GM19023 (cell line): ENCODE measurements around the gene CST4.
A peak's percentile ranks its signal among the peaks of the same experiment; 100 is the strongest.
"Not testable (repeated sequence)": the region's sequence is repeated elsewhere in the genome, so short reads cannot be mapped to it uniquely, and the experiment has no call there.

Experiments used
- ATAC-seq: cut with Tn5 transposase; IDR thresholded peaks from one replicate; pipeline ENCODE4 v1.9.1; 2021; ENCODE audit warnings: mild to moderate bottlenecking, moderate library complexity; ENCODE audit not compliant: unreplicated experiment

The CST4 gene

GRCh38 chr20:23690581-23690980 is 1.7 kb upstream of the CST4 start:
- no peak for ATAC-seq

- no peak for ATAC-seq
Measured at GRCh38 chr20:23689399-23689690, 507 bp upstream of the CST4 start.

GRCh38 chr20:23687986-23688385 is 852 bp downstream of the CST4 start:
- no peak for ATAC-seq

GRCh38 chr20:23686046-23686750 is 2.6 kb downstream of the CST4 start:
- ATAC-seq: no peak

GRCh38 chr20:23685529-23685896 is 3.3 kb downstream of the CST4 start:
- not testable (repeated sequence) for ATAC-seq

GRCh38 chr20:23684261-23684660 is 4.6 kb downstream of the CST4 start:
- ATAC-seq: no peak

GRCh38 chr20:23683807-23684206 is 5.0 kb downstream of the CST4 start:
- ATAC-seq: no peak

- ATAC-seq: no peak
Measured at GRCh38 chr20:23683281-23683680, 5.6 kb downstream of the CST4 start.

- no peak for ATAC-seq
Measured at GRCh38 chr20:23680146-23680545, 8.7 kb downstream of the CST4 start.

GRCh38 chr20:23679133-23680092 is 9.4 kb downstream of the CST4 start:
- no peak for ATAC-seq

- ATAC-seq: no peak
Measured at GRCh38 chr20:23673209-23673608, 15.6 kb downstream of the CST4 start.

- no peak for ATAC-seq
Measured at GRCh38 chr20:23672158-23672557, 16.7 kb downstream of the CST4 start.

GRCh38 chr20:23671479-23671878 is 17.4 kb downstream of the CST4 start:
- ATAC-seq: no peak

- ATAC-seq: no peak
Measured at GRCh38 chr20:23670361-23670760, 18.5 kb downstream of the CST4 start.

GRCh38 chr20:23669866-23670265 is 19.0 kb downstream of the CST4 start:
- no peak for ATAC-seq

- ATAC-seq: no peak
Measured at GRCh38 chr20:23669327-23669726, 19.5 kb downstream of the CST4 start.

GRCh38 chr20:23668477-23668951 is 20.3 kb downstream of the CST4 start:
- peak; percentile 78 for ATAC-seq

GRCh38 chr20:23667666-23668065 is 21.2 kb downstream of the CST4 start:
- no peak for ATAC-seq

- ATAC-seq: no peak
Measured at GRCh38 chr20:23666698-23667097, 22.1 kb downstream of the CST4 start.

GRCh38 chr20:23666189-23666588 is 22.6 kb downstream of the CST4 start:
- ATAC-seq: no peak

- ATAC-seq: no peak
Measured at GRCh38 chr20:23664954-23665353, 23.9 kb downstream of the CST4 start.

GRCh38 chr20:23664046-23664445 is 24.8 kb downstream of the CST4 start:
- ATAC-seq: not testable (repeated sequence)
